GM19025 (cell line): Measurements from ENCODE around the gene MLYCD.

ENCODE experiments used
- ATAC-seq: cut with Tn5 transposase; IDR thresholded peaks from one replicate; pipeline ENCODE4 v1.9.1; 2021; ENCODE audit warnings: mild to moderate bottlenecking, low read depth, moderate library complexity; ENCODE audit not compliant: unreplicated experiment

The MLYCD gene

GRCh38 chr16:83952940-83953795 is 54.3 kb downstream of the MLYCD start, which contains the start of gene OSGIN1:
OSGIN1 (plus strand) TSS chr16:83953240; CDS start chr16:83957672, 4,432 bp downstream.
- ATAC-seq = peak; percentile 61

- no peak for ATAC-seq
These were observed 55.1 kb downstream of the MLYCD start for GRCh38 chr16:83953796-83954576.

GRCh38 chr16:83954577-83955016 is 55.7 kb downstream of the MLYCD start:
- ATAC-seq = no peak

GRCh38 chr16:83955218-83956130 is 56.6 kb downstream of the MLYCD start:
- no peak for ATAC-seq

- ATAC-seq = no peak
These were observed 57.7 kb downstream of the MLYCD start for GRCh38 chr16:83956336-83957289.

- no peak for ATAC-seq
These were observed 58.5 kb downstream of the MLYCD start for GRCh38 chr16:83957296-83957855.

GRCh38 chr16:83958137-83958845 is 59.4 kb downstream of the MLYCD start:
- ATAC-seq = no peak

- ATAC-seq = no peak
These were observed 60.1 kb downstream of the MLYCD start for GRCh38 chr16:83958846-83959565.

GRCh38 chr16:83959656-83960434 is 60.9 kb downstream of the MLYCD start:
- ATAC-seq = no peak

GRCh38 chr16:83960521-83961249 is 61.8 kb downstream of the MLYCD start:
- no peak for ATAC-seq

GRCh38 chr16:83961591-83961990 is 62.7 kb downstream of the MLYCD start:
- ATAC-seq = no peak

GRCh38 chr16:83963277-83964119 is 64.6 kb downstream of the MLYCD start:
- no peak for ATAC-seq

- ATAC-seq = no peak
These were observed 65.9 kb downstream of the MLYCD start for GRCh38 chr16:83964684-83965443.

GRCh38 chr16:83965444-83966152 is 66.7 kb downstream of the MLYCD start:
- no peak for ATAC-seq
